ENCODE data around the gene ZNF229. TPM values are rescaled to one million over a fixed set of nuclear protein-coding genes. Genes with fewer than 3 reads are reported as not detected.
"Not testable (repeated sequence)": the region's sequence is repeated elsewhere in the genome, so short reads cannot be mapped to it uniquely, and the experiment has no call there.

ZNF229 gene
- total RNA-seq, 4 donors from 2014 or later, result 4.1 to 7.2 (median 5.2) TPM

DNA sequence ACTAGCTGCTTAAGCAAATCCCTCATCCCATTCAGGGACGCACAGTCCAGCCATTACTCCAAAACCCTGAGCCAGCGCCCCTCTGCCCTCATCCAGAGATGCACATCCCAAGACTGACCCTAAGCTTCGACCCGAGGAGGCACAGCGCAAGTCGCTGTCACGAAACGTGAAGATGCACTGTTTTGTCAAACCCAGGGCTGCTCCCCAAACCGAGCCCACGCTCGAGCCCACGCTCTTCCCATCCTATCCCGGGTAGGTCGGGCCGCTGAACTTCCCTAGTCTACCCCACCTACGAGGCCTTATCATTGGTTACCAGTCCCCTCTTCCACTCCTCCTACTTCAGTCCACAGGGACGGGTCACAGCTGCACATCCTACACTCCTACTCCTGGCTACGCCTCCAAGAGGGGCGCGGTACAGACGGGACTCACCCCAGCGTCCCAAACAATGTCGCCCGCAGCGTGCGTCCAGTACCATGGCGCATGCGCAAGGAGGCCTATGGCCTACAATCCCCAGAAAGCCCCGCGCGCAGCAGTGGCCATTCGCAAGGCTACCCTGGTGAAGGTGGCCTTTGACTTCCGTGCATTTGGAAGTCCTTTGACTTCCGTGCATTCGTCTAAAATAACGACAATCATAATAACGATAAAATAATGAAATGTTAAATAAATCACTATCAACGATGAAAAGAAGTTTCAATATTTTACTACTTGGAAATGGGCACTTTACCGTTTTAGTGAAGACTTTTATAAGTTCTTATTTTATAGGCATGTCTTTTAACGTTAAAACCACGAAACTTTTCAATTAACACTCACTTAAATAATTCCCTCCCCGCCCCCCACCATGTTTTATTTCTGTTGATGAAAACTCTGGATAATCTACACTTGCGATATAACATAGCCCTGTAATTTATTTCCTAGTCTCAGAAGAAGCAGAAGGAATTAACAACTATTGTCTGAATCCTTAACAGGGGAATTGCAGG is 46.8 kb downstream of the ZNF229 start, which contains the start of gene ZNF285:
ZNF285 (minus strand) TSS at position 470 of the 977 bp plus-strand sequence. CDS start 4,395 bp downstream, outside the sequence.
- peaks cover 3 to 8% (median 7%) of the 10 kb centered on the region in 4 donors for H3K4me1 ChIP-seq
- peak within 1 kb of the TSS; percentile 30 to 68 (median 44) for H3K27ac ChIP-seq (replicated peaks in 1 of 4)
- peak; percentile 95 for DNase-seq (ENCODE audit: extremely low spot score)
- 6% methylated on average over 41 of the region's 43 CpGs for WGBS
- TF ChIP-seq EP300 (IDR thresholded peaks at IDR 0.05), result no peak
- TF ChIP-seq, protein P1, sequence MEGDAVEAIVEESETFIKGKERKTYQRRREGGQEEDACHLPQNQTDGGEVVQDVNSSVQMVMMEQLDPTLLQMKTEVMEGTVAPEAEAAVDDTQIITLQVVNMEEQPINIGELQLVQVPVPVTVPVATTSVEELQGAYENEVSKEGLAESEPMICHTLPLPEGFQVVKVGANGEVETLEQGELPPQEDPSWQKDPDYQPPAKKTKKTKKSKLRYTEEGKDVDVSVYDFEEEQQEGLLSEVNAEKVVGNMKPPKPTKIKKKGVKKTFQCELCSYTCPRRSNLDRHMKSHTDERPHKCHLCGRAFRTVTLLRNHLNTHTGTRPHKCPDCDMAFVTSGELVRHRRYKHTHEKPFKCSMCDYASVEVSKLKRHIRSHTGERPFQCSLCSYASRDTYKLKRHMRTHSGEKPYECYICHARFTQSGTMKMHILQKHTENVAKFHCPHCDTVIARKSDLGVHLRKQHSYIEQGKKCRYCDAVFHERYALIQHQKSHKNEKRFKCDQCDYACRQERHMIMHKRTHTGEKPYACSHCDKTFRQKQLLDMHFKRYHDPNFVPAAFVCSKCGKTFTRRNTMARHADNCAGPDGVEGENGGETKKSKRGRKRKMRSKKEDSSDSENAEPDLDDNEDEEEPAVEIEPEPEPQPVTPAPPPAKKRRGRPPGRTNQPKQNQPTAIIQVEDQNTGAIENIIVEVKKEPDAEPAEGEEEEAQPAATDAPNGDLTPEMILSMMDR (IDR thresholded peaks at IDR 0.05), result no peak
- no peak for TF ChIP-seq POLR2A (IDR thresholded peaks at IDR 0.05; ENCODE audit: low read depth)
- TF ChIP-seq POLR2AphosphoS5 (IDR thresholded peaks at IDR 0.05), result peak; percentile 41 to 86
- H3K36me3 ChIP-seq, result peaks cover 1 to 10% (median 7%) of the 10 kb centered on the region in 4 donors
- no peaks in the 10 kb centered on the region for H3K27me3 ChIP-seq
- H3K4me3 ChIP-seq, result peak within 1 kb of the TSS; percentile 59 to 65 (median 64)
- intact Hi-C loops (cut with DNase I), result loop anchor here (5.0 kb wide), 1 partner anchor 41 kb away; no protein-coding TSS in a partner anchor
- peaks cover 0 to 23% (median 4%) of the 10 kb centered on the region in 4 donors for H3K9me3 ChIP-seq

DNA sequence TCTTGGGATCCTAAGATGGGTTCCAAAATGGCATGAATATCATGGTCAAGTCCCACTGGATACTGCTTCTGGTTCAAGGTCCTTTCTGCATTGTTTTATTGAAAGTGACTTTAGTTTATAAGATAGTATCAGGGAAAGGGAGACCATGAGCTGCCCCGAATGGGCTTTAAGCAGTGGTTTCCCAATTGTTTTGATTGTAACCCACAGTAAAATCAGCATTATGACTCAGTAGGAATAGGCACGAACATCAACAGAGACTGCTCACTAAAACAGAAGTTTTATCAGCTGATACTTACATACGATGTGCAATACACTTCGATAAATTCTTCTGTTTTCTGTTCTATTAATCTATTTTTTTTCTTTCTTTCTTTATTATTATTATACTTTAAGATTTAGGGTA is 59.0 kb downstream of the ZNF229 start:
- DNase-seq (ENCODE audit: extremely low spot score); H3K27me3 ChIP-seq; H3K27ac ChIP-seq (replicated peaks in 1 of 4); intact Hi-C loops (cut with DNase I); H3K4me3 ChIP-seq; H3K4me1 ChIP-seq: not testable (repeated sequence)
- Histone ChIP-seq H3K9me3 (peaks cover 0 to 34% (median 22%) of the 10 kb centered on the region in 4 donors), H3K36me3 (peaks cover 17 to 75% (median 61%) of the 10 kb centered on the region in 4 donors)
- 93% methylated on average over 4 of the region's 4 CpGs for WGBS

Other genes with a start within 250 kb of the ZNF229 start
- 10 to 100 TPM; 10.9 to 13.3 (median 12.4) TPM for gene ZNF227, start 235.9 kb downstream of the ZNF229 start, total RNA-seq
- 1 to 10 TPM in 2 of 4 donors, under 1 TPM in 2; 0.50 to 2.1 (median 0.98) TPM for gene ZNF233, start 188.6 kb downstream of the ZNF229 start, total RNA-seq
- gene ZNF235, start 143.4 kb downstream of the ZNF229 start, total RNA-seq, result 1 to 10 TPM; 4.1 to 5.6 (median 4.5) TPM
- gene ZNF112, start 91.8 kb downstream of the ZNF229 start, total RNA-seq, result 1 to 10 TPM; 2.7 to 6.6 (median 4.2) TPM
- 1 to 10 TPM; 3.0 to 6.3 (median 4.3) TPM for gene ZNF285, start 46.9 kb downstream of the ZNF229 start, total RNA-seq
- 10 to 100 TPM in 1 of 4 donors, 1 to 10 TPM in 3; 3.8 to 16.5 (median 8.1) TPM for gene ZNF180, start 52.0 kb upstream of the ZNF229 start, total RNA-seq
- not detected for gene CEACAM20, start 81.2 kb upstream of the ZNF229 start, total RNA-seq
- gene IGSF23, start 165.1 kb upstream of the ZNF229 start, total RNA-seq, result not detected
- 10 to 100 TPM; 20.8 to 58.3 (median 49.0) TPM for gene PVR, start 195.4 kb upstream of the ZNF229 start, total RNA-seq
- 1 to 10 TPM; 2.5 to 5.1 (median 3.7) TPM for gene CEACAM19, start 223.0 kb upstream of the ZNF229 start, total RNA-seq